OCI-LY7 (cell line): ENCODE data around the gene FANCG. TPM values are rescaled to one million over a fixed set of nuclear protein-coding genes. Genes with fewer than 3 reads are reported as not detected.
A peak's percentile ranks its signal among the peaks of the same experiment; 100 is the strongest.

Experiments used
- BruUV-seq: library from RNA; stranded (reverse); fragments of 400-500 nt; replicated peaks from 2 replicates; lab custom pipeline; 2021; lab: Mats Ljungman, UMichigan
- CTCF ChIA-PET: fragments of 300-600 bp; sonication (Branson Sonifier 250); formaldehyde crosslinking; loops from one replicate; lab custom pipeline; 2022; ENCODE audit warnings: antibody characterized with exemption; ENCODE audit not compliant: unreplicated experiment; lab: Charles Lee
- POLR2A ChIA-PET: fragments of 300-600 bp; sonication (Branson Sonifier 250); formaldehyde crosslinking; loops from one replicate; lab custom pipeline; 2022; ENCODE audit warnings: antibody characterized with exemption; lab: Charles Lee
- DNase-seq: peaks from one replicate; pipeline ENCODE4 v3.0.0-alpha.2; 2015; ENCODE audit warnings: low spot score
- H2AFZ ChIP-seq: fragments of 200-600 bp; sonication (generic), shearing (Covaris generic); 2 replicates; pipeline ENCODE4 v1.6.1; 2014; ENCODE audit warnings: mild to moderate bottlenecking, antibody characterized with exemption, low read length, moderate library complexity
- H3K27ac ChIP-seq: fragments of 200-600 bp; sonication (generic); 2 replicates; pipeline ENCODE4 v1.5.1; 2014; ENCODE audit warnings: mixed run types, low read depth, mild to moderate bottlenecking, moderate library complexity, low read length, inconsistent platforms; ENCODE audit not compliant: poor library complexity, severe bottlenecking
- H3K36me3 ChIP-seq: fragments of 200-600 bp; sonication (generic); 2 replicates; pipeline ENCODE4 v1.6.1; 2014; ENCODE audit warnings: mild to moderate bottlenecking, antibody characterized with exemption, low read length, moderate library complexity, mixed read lengths; ENCODE audit not compliant: insufficient read depth
- H3K4me1 ChIP-seq: fragments of 200-600 bp; sonication (generic); 2 replicates; pipeline ENCODE4 v1.5.1; 2014; ENCODE audit warnings: mild to moderate bottlenecking, low read length; ENCODE audit not compliant: insufficient read depth, poor library complexity, severe bottlenecking
- H3K4me2 ChIP-seq: fragments of 200-600 bp; sonication (generic); 2 replicates; pipeline ENCODE4 v1.6.1; 2014; ENCODE audit warnings: mild to moderate bottlenecking, low read length
- H3K4me3 ChIP-seq: fragments of 200-600 bp; sonication (generic); 2 replicates; pipeline ENCODE4 v1.5.1; 2014; ENCODE audit warnings: mild to moderate bottlenecking, low read depth, low read length; ENCODE audit not compliant: poor library complexity, severe bottlenecking
- H3K79me2 ChIP-seq: fragments of 200-600 bp; sonication (generic); 2 replicates; pipeline ENCODE4 v1.6.1; 2016; ENCODE audit warnings: low read depth, mild to moderate bottlenecking, low read length, moderate library complexity, mixed read lengths; ENCODE audit not compliant: insufficient read depth
- H3K9me2 ChIP-seq: fragments of 200-600 bp; sonication (generic); 2 replicates; pipeline ENCODE4 v1.6.1; 2016; ENCODE audit warnings: mild to moderate bottlenecking, low read length, mixed read lengths; ENCODE audit not compliant: insufficient read depth
- H3K9me3 ChIP-seq: fragments of 200-600 bp; sonication (generic); 2 replicates; pipeline ENCODE4 v1.6.1; 2014; ENCODE audit warnings: mild to moderate bottlenecking, mixed run types, low read length, mixed read lengths
- H4K20me1 ChIP-seq: fragments of 200-600 bp; sonication (generic); 2 replicates; pipeline ENCODE4 v1.6.1; 2014; ENCODE audit warnings: mild to moderate bottlenecking, antibody characterized with exemption, low read length, moderate library complexity, mixed read lengths; ENCODE audit not compliant: insufficient read depth
- CTCF ChIP-seq: fragments of 200-600 bp; sonication (generic); conservative IDR thresholded peaks from 2 replicates; pipeline ENCODE4 v1.5.1; 2014; ENCODE audit warnings: mild to moderate bottlenecking, antibody characterized with exemption, low read length, moderate library complexity, mixed read lengths
- EZH2phosphoT487 ChIP-seq: fragments of 200-600 bp; sonication (generic); IDR thresholded peaks from 2 replicates; pipeline ENCODE4 v1.6.1; 2018; ENCODE audit warnings: low read depth, borderline replicate concordance, mild to moderate bottlenecking, mixed run types, antibody characterized with exemption, low read length, moderate library complexity, mixed read lengths
- intact Hi-C: fragments of 100-400 bp; cut with micrococcal nuclease; formaldehyde crosslinking; loops from one replicate; pipeline ENCODE4 v1.10.0; 2022; ENCODE audit not compliant: unreplicated experiment
- total RNA-seq, 2 experiments: library from RNA; depleted of rRNA in 1 of 2; stranded (reverse); fragments of >200 nt in 1 of 2; shearing (Covaris generic) in 1 of 2; gene quantifications; 2 replicates each; pipeline ENCODE4 v1.2.3, GENCODE V29; 2014 to 2022

The FANCG gene
- total RNA-seq, 2 experiments from 2014 or later = 85.1 to 121 TPM

- no peaks in the 10 kb centered on the region for H3K79me2 ChIP-seq
- ChIA-PET CTCF (no interaction called here), POLR2A (no interaction called here)
Observed at GRCh38 chr9:35089434-35089833, 9.7 kb upstream of the FANCG start.

GRCh38 chr9:35085078-35085477, 5.3 kb upstream of the FANCG start:
- no peak for DNase-seq
- no peaks in the 10 kb centered on the region for H3K9me3 ChIP-seq
- no peak overlapping the region for H3K27ac ChIP-seq
- BruUV-seq = no TSS peak
- TF ChIP-seq EZH2phosphoT487 = no peak
- TF ChIP-seq CTCF = no peak
- no peak overlapping the region for H2AFZ ChIP-seq
- CTCF ChIA-PET = no interaction called here
- no peak overlapping the region for H3K4me2 ChIP-seq
- peaks cover 11% of the 10 kb centered on the region for H3K4me1 ChIP-seq
- no peak overlapping the region for H3K4me3 ChIP-seq
- H3K9me2 ChIP-seq = no peaks in the 10 kb centered on the region
- intact Hi-C loops = no loop called here
- POLR2A ChIA-PET = no interaction called here
- no peaks in the 10 kb centered on the region for H4K20me1 ChIP-seq
- H3K36me3 ChIP-seq = peaks cover 29% of the 10 kb centered on the region
- H3K79me2 ChIP-seq = no peaks in the 10 kb centered on the region

More at GRCh38 chr9:35089434-35089833, 9.7 kb upstream of the FANCG start:
- H3K9me2 ChIP-seq = no peaks in the 10 kb centered on the region
- DNase-seq = no peak
- no peaks in the 10 kb centered on the region for H3K4me1 ChIP-seq
- no peak overlapping the region for H3K4me2 ChIP-seq
- intact Hi-C loops = no loop called here
- peaks cover 69% of the 10 kb centered on the region for H3K36me3 ChIP-seq
- no peak overlapping the region for H2AFZ ChIP-seq
- H3K27ac ChIP-seq = no peak overlapping the region
- no peaks in the 10 kb centered on the region for H3K9me3 ChIP-seq
- BruUV-seq = no TSS peak
- H3K4me3 ChIP-seq = no peak overlapping the region
- no peak for TF ChIP-seq CTCF
- TF ChIP-seq EZH2phosphoT487 = no peak
- H4K20me1 ChIP-seq = no peaks in the 10 kb centered on the region

DNA sequence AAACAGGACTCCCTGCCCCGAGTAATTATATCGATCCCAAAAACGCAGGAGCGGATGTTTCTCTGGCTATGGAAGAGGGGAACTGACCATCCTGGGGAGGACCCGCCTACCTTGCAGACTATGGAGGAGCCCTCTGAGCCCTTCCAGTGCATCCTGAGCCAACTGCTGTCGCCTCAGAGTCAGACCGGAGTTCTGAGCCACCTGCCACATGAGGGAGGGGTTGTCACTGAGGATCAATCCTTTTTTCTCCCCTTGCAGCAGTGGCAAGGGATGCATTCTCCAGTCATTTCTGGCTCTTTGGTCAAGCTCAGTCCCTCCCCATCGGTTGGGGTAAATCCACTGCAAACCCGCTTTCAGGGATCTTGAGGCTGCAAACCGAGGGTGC, 709 bp downstream of the FANCG start:
- peak overlapping the region; percentile 80 for H3K4me3 ChIP-seq
- TF ChIP-seq EZH2phosphoT487 = no peak
- no peak for TF ChIP-seq CTCF
- ChIA-PET CTCF (interaction anchor here (1.0 kb wide), 1 partner anchor 28 kb away, joined by 3 read pairs; no protein-coding TSS in a partner anchor), POLR2A (interaction anchor here (0.5 to 3.7 kb wide), 5 partner anchors 8 to 123 kb away, joined by 6 to 32 read pairs (median 12); partner anchors contain the start of gene STOML2)
- H3K4me1 ChIP-seq = peaks cover 26% of the 10 kb centered on the region
- no peaks in the 10 kb centered on the region for H3K9me3 ChIP-seq
- peak overlapping the region; percentile 80 for H3K27ac ChIP-seq
- H3K9me2 ChIP-seq = no peaks in the 10 kb centered on the region
- intact Hi-C loops = loop anchor here (10.0 kb wide), 2 partner anchors 526 to 656 kb away; partner anchors contain the start of genes CREB3, TESK1 and TLN1
- peak overlapping the region; percentile 73 for H2AFZ ChIP-seq
- TSS peak; percentile 52 for BruUV-seq
- H3K36me3 ChIP-seq = peaks cover 43% of the 10 kb centered on the region
- H4K20me1 ChIP-seq = peaks cover 12% of the 10 kb centered on the region; the same call in 1 of the 2 replicates
- peak; percentile 32 for DNase-seq
- H3K79me2 ChIP-seq = peaks cover 19% of the 10 kb centered on the region
- H3K4me2 ChIP-seq = peak overlapping the region; percentile 99
